Ovary (tissue), 3 donors: ENCODE data around the gene DNAAF2.

ENCODE experiments used
- CTCF ChIP-seq, 3 donors: fragments of 450-650 bp in 2 of 3; fragments of 200-600 bp in 1 of 3; IDR thresholded peaks; one replicate each; pipeline versions ENCODE4 v1.5.1 to v1.8.0; 2016 to 2022; ENCODE audit warnings: antibody characterized with exemption in 3 of 3, mild to moderate bottlenecking in 1 of 3
- EP300 ChIP-seq: sonication (generic); formaldehyde crosslinking; IDR thresholded peaks from one replicate; pipeline ENCODE4 v1.6.1; 2017; ENCODE audit warnings: antibody characterized with exemption
- donor health status: DM: no; HTN: no; CAD: no.

GRCh38 chr14:49582113-49582977, 52.7 kb downstream of the DNAAF2 start:
- TF ChIP-seq CTCF (IDR thresholded peaks at IDR 0.05) (no peak), EP300 (no peak)
